ENCODE measurements around the gene TRIM44. TPM values are rescaled to one million over a fixed set of nuclear protein-coding genes. Genes with fewer than 3 reads are reported as not detected.
"Not testable (repeated sequence)": the region's sequence is repeated elsewhere in the genome, so short reads cannot be mapped to it uniquely, and the experiment has no call there.

The TRIM44 gene
- total RNA-seq, 1 donor from 2014 or later: 67.4 TPM

DNA sequence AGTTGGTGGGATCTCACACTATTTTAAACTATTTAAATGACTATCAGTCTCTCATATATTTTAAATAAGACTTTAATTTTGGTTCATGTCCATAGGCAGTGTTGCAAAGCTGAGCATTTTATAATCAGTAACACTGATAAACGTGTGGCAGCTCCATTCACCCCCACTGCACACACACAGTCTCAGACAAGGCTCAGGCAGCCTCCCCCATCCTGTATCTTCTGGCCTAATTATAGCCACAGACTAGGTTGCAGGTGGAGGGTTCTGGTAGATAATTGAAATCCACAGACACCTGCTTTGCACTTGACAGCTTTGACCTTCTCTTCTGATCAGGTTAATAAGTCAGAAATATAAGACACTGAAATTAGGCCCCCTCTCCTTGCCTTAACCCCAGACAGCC, 162.8 kb downstream of the TRIM44 start:
- Mint-ChIP-seq H3K36me3 (ENCODE audit: low read depth) (no peaks in the 10 kb centered on the region), H3K4me1 (peaks cover 12% of the 10 kb centered on the region), H3K27ac (ENCODE audit: unreplicated experiment) (no peak overlapping the region), H3K4me3 (no peak overlapping the region), H3K27me3 (ENCODE audit: low read depth) (no peaks in the 10 kb centered on the region), H3K9me3 (no peaks in the 10 kb centered on the region)
- TF ChIP-seq, protein P1, sequence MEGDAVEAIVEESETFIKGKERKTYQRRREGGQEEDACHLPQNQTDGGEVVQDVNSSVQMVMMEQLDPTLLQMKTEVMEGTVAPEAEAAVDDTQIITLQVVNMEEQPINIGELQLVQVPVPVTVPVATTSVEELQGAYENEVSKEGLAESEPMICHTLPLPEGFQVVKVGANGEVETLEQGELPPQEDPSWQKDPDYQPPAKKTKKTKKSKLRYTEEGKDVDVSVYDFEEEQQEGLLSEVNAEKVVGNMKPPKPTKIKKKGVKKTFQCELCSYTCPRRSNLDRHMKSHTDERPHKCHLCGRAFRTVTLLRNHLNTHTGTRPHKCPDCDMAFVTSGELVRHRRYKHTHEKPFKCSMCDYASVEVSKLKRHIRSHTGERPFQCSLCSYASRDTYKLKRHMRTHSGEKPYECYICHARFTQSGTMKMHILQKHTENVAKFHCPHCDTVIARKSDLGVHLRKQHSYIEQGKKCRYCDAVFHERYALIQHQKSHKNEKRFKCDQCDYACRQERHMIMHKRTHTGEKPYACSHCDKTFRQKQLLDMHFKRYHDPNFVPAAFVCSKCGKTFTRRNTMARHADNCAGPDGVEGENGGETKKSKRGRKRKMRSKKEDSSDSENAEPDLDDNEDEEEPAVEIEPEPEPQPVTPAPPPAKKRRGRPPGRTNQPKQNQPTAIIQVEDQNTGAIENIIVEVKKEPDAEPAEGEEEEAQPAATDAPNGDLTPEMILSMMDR (conservative IDR thresholded peaks at IDR 0.05): no peak
- DNase-seq (ENCODE audit: low read depth, low spot score): no peak

DNA sequence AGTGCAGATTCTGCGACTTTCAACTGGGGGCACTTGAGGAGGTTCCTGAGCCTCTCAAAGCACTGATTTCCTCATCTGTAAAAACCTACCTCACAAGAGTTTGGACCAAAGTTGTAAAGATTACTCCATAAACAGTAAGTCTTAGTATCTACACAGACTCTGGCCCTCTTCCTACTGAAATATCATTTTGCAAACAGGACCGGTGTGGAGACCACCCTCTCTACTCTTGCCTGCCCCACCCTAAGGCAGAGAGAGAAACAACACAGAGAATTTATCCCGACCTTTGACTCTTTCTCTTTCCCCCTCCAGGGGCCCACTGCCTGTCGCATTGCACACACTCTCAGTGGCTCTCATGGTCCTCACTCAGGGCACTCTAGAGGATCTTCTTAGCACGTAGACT, 163.4 kb downstream of the TRIM44 start:
- TF ChIP-seq, protein P1 (conservative IDR thresholded peaks at IDR 0.05): no peak
- Mint-ChIP-seq H3K4me3 (no peak overlapping the region), H3K27ac (ENCODE audit: unreplicated experiment) (no peak overlapping the region), H3K36me3 (ENCODE audit: low read depth) (no peaks in the 10 kb centered on the region), H3K4me1 (peaks cover 12% of the 10 kb centered on the region), H3K9me3 (no peaks in the 10 kb centered on the region), H3K27me3 (ENCODE audit: low read depth) (no peaks in the 10 kb centered on the region)
- no peak for DNase-seq (ENCODE audit: low read depth, low spot score)

DNA sequence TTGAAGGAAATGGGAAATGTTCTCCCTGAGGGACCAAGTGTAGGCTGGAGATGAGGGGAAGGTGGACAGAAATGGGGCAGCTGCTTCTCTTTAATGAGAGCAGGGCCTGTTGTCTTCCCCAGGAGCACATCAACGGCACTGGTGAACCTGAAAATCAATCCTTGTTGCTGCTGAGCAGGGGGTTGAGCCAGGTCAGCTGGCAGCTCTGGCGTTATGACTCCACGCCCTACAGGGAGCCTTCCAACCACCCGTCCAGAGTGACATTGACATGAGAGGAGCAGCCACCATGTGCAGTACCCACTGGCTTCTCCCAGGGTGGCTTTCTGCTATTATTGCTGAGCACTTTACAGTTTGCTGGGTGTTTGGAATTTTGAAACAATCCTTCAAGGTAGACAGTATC, 164.4 kb downstream of the TRIM44 start:
- no peaks in the 10 kb centered on the region for H3K27me3 Mint-ChIP-seq (ENCODE audit: low read depth)
- no peak overlapping the region for H3K4me3 Mint-ChIP-seq
- no peaks in the 10 kb centered on the region for H3K36me3 Mint-ChIP-seq (ENCODE audit: low read depth)
- no peak for DNase-seq (ENCODE audit: low read depth, low spot score)
- H3K9me3 Mint-ChIP-seq: no peaks in the 10 kb centered on the region
- TF ChIP-seq, protein P1 (conservative IDR thresholded peaks at IDR 0.05): no peak
- peaks cover 10% of the 10 kb centered on the region for H3K4me1 Mint-ChIP-seq
- no peak overlapping the region for H3K27ac Mint-ChIP-seq (ENCODE audit: unreplicated experiment)

DNA sequence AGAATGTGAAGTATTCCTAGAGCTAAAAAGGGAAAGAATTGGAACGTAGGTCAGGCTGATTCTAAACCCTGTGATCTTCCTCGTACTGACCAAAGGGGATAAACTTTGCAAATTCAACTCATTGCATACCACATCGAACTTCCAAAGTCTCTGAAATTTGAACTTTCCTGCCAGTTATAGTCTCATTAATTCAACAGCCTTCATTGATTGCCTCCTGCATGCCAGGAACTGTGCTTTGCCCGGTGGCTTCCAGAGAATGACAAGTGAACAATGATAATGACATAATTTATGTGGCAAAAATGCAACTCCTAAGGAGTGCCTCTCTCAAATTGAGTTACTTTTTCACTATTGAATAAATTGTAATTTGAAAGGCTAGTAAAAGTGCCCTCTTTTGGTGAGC, 173.6 kb downstream of the TRIM44 start:
- no peak for DNase-seq (ENCODE audit: low read depth, low spot score)
- no peak overlapping the region for H3K27ac Mint-ChIP-seq (ENCODE audit: unreplicated experiment)
- TF ChIP-seq, protein P1 (conservative IDR thresholded peaks at IDR 0.05): no peak
- peaks cover 10% of the 10 kb centered on the region for H3K9me3 Mint-ChIP-seq
- no peaks in the 10 kb centered on the region for H3K27me3 Mint-ChIP-seq (ENCODE audit: low read depth)
- peaks cover 4% of the 10 kb centered on the region for H3K36me3 Mint-ChIP-seq (ENCODE audit: low read depth)
- peaks cover 27% of the 10 kb centered on the region for H3K4me1 Mint-ChIP-seq
- no peak overlapping the region for H3K4me3 Mint-ChIP-seq

DNA sequence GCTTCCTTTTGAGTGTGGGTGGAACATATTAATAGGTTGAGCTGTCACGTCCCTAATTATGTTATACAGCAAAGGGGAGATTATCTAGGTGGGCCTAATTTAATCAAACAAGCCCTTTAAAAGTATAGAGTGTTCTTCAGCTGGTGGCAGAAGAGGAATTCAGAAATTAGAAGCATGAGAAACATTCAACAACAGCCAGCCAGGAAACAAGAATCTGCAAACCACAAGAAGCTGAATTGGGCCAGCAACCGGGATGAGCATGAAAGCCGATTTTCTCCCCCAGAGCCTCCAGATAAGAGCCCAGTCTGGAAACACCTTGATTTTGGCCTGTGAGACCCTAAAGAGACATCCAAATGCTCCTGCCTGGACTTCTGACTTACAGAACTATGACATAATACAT, 175.5 kb downstream of the TRIM44 start:
- DNase-seq (ENCODE audit: low read depth, low spot score): no peak
- no peak overlapping the region for H3K4me3 Mint-ChIP-seq
- no peak overlapping the region for H3K27ac Mint-ChIP-seq (ENCODE audit: unreplicated experiment)
- H3K36me3 Mint-ChIP-seq (ENCODE audit: low read depth): peaks cover 4% of the 10 kb centered on the region
- peaks cover 8% of the 10 kb centered on the region for H3K9me3 Mint-ChIP-seq
- no peaks in the 10 kb centered on the region for H3K27me3 Mint-ChIP-seq (ENCODE audit: low read depth)
- peaks cover 27% of the 10 kb centered on the region for H3K4me1 Mint-ChIP-seq
- TF ChIP-seq, protein P1 (conservative IDR thresholded peaks at IDR 0.05): no peak

DNA sequence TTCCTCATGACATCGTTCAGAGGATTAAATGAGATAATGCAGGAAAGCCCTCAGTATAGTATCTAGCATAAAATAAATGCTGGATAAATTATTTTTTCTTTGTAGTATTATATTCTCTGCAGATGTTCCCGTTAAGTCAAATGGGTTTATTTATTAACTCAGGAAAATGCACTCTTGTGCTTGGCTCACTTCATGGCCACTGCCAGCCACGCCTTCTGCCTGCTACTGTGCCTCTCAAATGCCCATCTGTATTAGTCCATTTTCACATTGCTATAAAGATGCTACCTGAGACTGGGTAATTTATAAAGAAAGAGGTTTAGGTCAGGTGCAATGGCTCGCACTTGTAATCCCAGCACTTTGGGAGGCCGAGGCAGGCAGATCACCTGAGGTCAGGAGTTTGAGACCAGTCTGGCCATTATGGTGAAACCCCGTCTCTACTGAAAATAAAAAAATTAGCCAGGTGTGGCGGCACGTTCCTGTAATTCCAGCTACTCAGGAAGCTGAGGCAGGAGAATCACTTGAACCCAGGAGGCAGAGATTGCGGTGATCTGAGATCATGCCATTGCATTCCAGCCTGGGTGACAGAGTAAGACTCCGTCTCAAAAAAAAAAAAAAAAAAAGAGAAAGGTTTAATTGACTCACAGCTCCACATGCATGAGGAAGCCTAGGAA, 176.3 kb downstream of the TRIM44 start:
- DNase-seq (ENCODE audit: low read depth, low spot score); H3K9me3 Mint-ChIP-seq; H3K27me3 Mint-ChIP-seq (ENCODE audit: low read depth); H3K4me3 Mint-ChIP-seq; H3K36me3 Mint-ChIP-seq (ENCODE audit: low read depth); H3K27ac Mint-ChIP-seq (ENCODE audit: unreplicated experiment): not testable (repeated sequence)
- peaks cover 27% of the 10 kb centered on the region for H3K4me1 Mint-ChIP-seq
